Liver (tissue), 9 donors: Measurements from ENCODE around the gene TRIM72. TPM values are rescaled to one million over a fixed set of nuclear protein-coding genes. Genes with fewer than 3 reads are reported as not detected.

Source experiments
- DNase-seq: peaks from one replicate; pipeline ENCODE4 v3.0.0-alpha.2; 2017; ENCODE audit warnings: low spot score
- H3K27ac ChIP-seq, 2 donors: one replicate each; pipeline ENCODE4 v1.7.0; 2013; ENCODE audit warnings: inconsistent platforms in 2 of 2, low read length in 2 of 2, control low read depth in 1 of 2, low read depth in 1 of 2, mild to moderate bottlenecking in 1 of 2
- H3K27me3 ChIP-seq, 4 donors: one replicate each; pipeline versions ENCODE4 v1.6.1 to v1.7.0; 2013; ENCODE audit warnings: low read length in 3 of 4, inconsistent platforms in 1 of 4, mild to moderate bottlenecking in 1 of 4, moderate library complexity in 1 of 4; ENCODE audit not compliant: control insufficient read depth in 4 of 4, insufficient read depth in 4 of 4
- H3K36me3 ChIP-seq, 4 donors: one replicate each; pipeline versions ENCODE4 v1.6.1 to v1.7.0; 2013; ENCODE audit warnings: low read length in 3 of 4, mild to moderate bottlenecking in 3 of 4, low read depth in 1 of 4, moderate library complexity in 1 of 4; ENCODE audit not compliant: control insufficient read depth in 4 of 4, insufficient read depth in 3 of 4
- H3K4me1 ChIP-seq, 4 donors: one replicate each; pipeline versions ENCODE4 v1.6.1 to v1.7.0; 2013; ENCODE audit warnings: low read length in 3 of 4, mild to moderate bottlenecking in 3 of 4, moderate library complexity in 1 of 4; ENCODE audit not compliant: control insufficient read depth in 4 of 4, insufficient read depth in 4 of 4
- H3K4me3 ChIP-seq, 3 donors: one replicate each; pipeline versions ENCODE4 v1.6.1 to v1.7.0; 2013; ENCODE audit warnings: low read length in 3 of 3, control low read depth in 1 of 3, low read depth in 1 of 3, mild to moderate bottlenecking in 1 of 3
- H3K9ac ChIP-seq, 2 donors: one replicate each; pipeline ENCODE4 v1.7.0; 2013; ENCODE audit warnings: low read length in 2 of 2, mild to moderate bottlenecking in 2 of 2, moderate library complexity in 2 of 2, control low read depth in 1 of 2, low read depth in 1 of 2
- H3K9me3 ChIP-seq, 4 donors: one replicate each; pipeline versions ENCODE4 v1.6.1 to v1.7.0; 2013; ENCODE audit warnings: low read length in 3 of 4; ENCODE audit not compliant: control insufficient read depth in 4 of 4
- ATF3 ChIP-seq: IDR thresholded peaks from 2 replicates; pipeline ENCODE4 v1.6.1; 2016; ENCODE audit warnings: antibody characterized with exemption
- CTCF ChIP-seq: fragments of 150-350 bp; IDR thresholded peaks from 2 replicates; pipeline ENCODE4 v1.5.1; 2017; ENCODE audit warnings: improper control_type of control experiment, low read depth, low read length; ENCODE audit not compliant: missing input control
- EGR1 ChIP-seq, 2 donors: IDR thresholded peaks; 2 replicates each; pipeline ENCODE4 v1.6.1; 2016 to 2018; ENCODE audit warnings: antibody characterized with exemption in 2 of 2, low read depth in 2 of 2
- FOXA1 ChIP-seq: IDR thresholded peaks from 2 replicates; pipeline ENCODE4 v1.6.1; 2016; ENCODE audit warnings: antibody characterized with exemption
- FOXA2 ChIP-seq: IDR thresholded peaks from 2 replicates; pipeline ENCODE4 v1.6.1; 2016; ENCODE audit warnings: antibody characterized with exemption
- GABPA ChIP-seq, 2 donors: IDR thresholded peaks in 1 of 2; conservative IDR thresholded peaks in 1 of 2; 2 replicates each; pipeline ENCODE4 v1.6.1; 2016; ENCODE audit warnings: antibody characterized with exemption in 2 of 2, mild to moderate bottlenecking in 1 of 2, moderate library complexity in 1 of 2
- HNF4A ChIP-seq, 2 donors: conservative IDR thresholded peaks; 2 replicates each; pipeline ENCODE4 v1.6.1; 2016; ENCODE audit warnings: antibody characterized with exemption in 2 of 2, mild to moderate bottlenecking in 2 of 2
- HNF4G ChIP-seq: IDR thresholded peaks from 2 replicates; pipeline ENCODE4 v1.6.1; 2016; ENCODE audit warnings: antibody characterized with exemption
- JUND ChIP-seq, 2 donors: IDR thresholded peaks; 2 replicates each; pipeline ENCODE4 v1.6.1; 2016; ENCODE audit warnings: antibody characterized with exemption in 2 of 2
- MAX ChIP-seq: IDR thresholded peaks from 2 replicates; pipeline ENCODE4 v1.6.1; 2016; ENCODE audit warnings: antibody characterized with exemption
- NR2F2 ChIP-seq: IDR thresholded peaks from 2 replicates; pipeline ENCODE4 v1.6.1; 2016; ENCODE audit warnings: antibody characterized with exemption
- RAD21 ChIP-seq, 2 donors: IDR thresholded peaks; 2 replicates each; pipeline ENCODE4 v1.6.1; 2016; ENCODE audit warnings: antibody characterized with exemption in 2 of 2, mild to moderate bottlenecking in 2 of 2
- REST ChIP-seq: IDR thresholded peaks from 2 replicates; pipeline ENCODE4 v1.6.1; 2016; ENCODE audit warnings: antibody characterized with exemption, mild to moderate bottlenecking
- RXRA ChIP-seq, 2 donors: IDR thresholded peaks; 2 replicates each; pipeline ENCODE4 v1.6.1; 2017 to 2018; ENCODE audit warnings: antibody characterized with exemption in 2 of 2, mild to moderate bottlenecking in 1 of 2
- SP1 ChIP-seq: IDR thresholded peaks from 2 replicates; pipeline ENCODE4 v1.6.1; 2018; ENCODE audit warnings: antibody characterized with exemption, mild to moderate bottlenecking
- TAF1 ChIP-seq: conservative IDR thresholded peaks from 2 replicates; pipeline ENCODE4 v1.6.1; 2016; ENCODE audit warnings: antibody characterized with exemption, mild to moderate bottlenecking
- YY1 ChIP-seq: IDR thresholded peaks from 2 replicates; pipeline ENCODE4 v1.6.1; 2016; ENCODE audit warnings: antibody characterized with exemption, mild to moderate bottlenecking
- ZBTB33 ChIP-seq: IDR thresholded peaks from 2 replicates; pipeline ENCODE4 v1.6.1; 2016; ENCODE audit warnings: antibody characterized with exemption
- WGBS: extraction: QIAGEN DNeasy Blood & Tissue Kit; methylation state at CpG from one replicate; pipeline ENCODE4 v1.1.7; 2013; 5-methylcytosine and 5-hydroxymethylcytosine counted together
- polyA plus RNA-seq, 2 donors: library from polyadenylated mRNA; stranded (reverse) in 1 of 2; unstranded in 1 of 2; fragments of 200-250 nt in 1 of 2; fragments of >200 nt in 1 of 2; fragmentation: Nextera tagmentation in 1 of 2; extraction: Ambion mirVana in 1 of 2; gene quantifications; one replicate each; pipeline versions ENCODE4 v1.2.1 to v1.2.3, GENCODE V29; 2013 to 2015
- total RNA-seq, 2 donors: library from RNA; depleted of rRNA; stranded (reverse); fragments of >200 nt; gene quantifications; one replicate each; pipeline ENCODE4 v1.2.3, GENCODE V29; 2014
- donor health status: healthy.
- donor health status: healthy.
- donor health status: healthy.
- donor health status: healthy.
- donor health status: healthy.

Gene TRIM72
- total and polyA plus RNA-seq, 4 donors = under 0.01 to 0.10 (median 0.02) TPM; not detected in 1

- no peaks in the 10 kb centered on the region for H3K9me3 ChIP-seq
- H3K4me3 ChIP-seq = no peak overlapping the region
- no peak for TF ChIP-seq GABPA (IDR thresholded peaks at IDR 0.05 in 1 of 2, conservative IDR thresholded peaks at IDR 0.05 in 1 of 2)
- no peak for TF ChIP-seq RXRA (IDR thresholded peaks at IDR 0.05)
- no peak for TF ChIP-seq HNF4G
- no peak for TF ChIP-seq EGR1 (IDR thresholded peaks at IDR 0.05; ENCODE audit: low read depth in 2 of 2)
- TF ChIP-seq FOXA1 = no peak
- TF ChIP-seq NR2F2 = no peak
- TF ChIP-seq ZBTB33 = no peak
- no peak overlapping the region for H3K9ac ChIP-seq
- 91% methylated on average over 3 of the region's 3 CpGs for WGBS
- H3K4me1 ChIP-seq = no peaks in the 10 kb centered on the region
- no peak overlapping the region for H3K27ac ChIP-seq
- H3K36me3 ChIP-seq = no peaks in the 10 kb centered on the region
- no peak for DNase-seq
- no peaks in the 10 kb centered on the region for H3K27me3 ChIP-seq
Observed at GRCh38 chr16:31246296-31246695, 32.4 kb downstream of the TRIM72 start.

- Histone ChIP-seq H3K4me3 (no peak overlapping the region), H3K27me3 (no peaks in the 10 kb centered on the region), H3K27ac (no peak overlapping the region), H3K9me3 (no peaks in the 10 kb centered on the region), H3K4me1 (no peaks in the 10 kb centered on the region), H3K9ac (no peak overlapping the region), H3K36me3 (no peaks in the 10 kb centered on the region)
- WGBS = 76% methylated on average over 5 of the region's 5 CpGs
- no peak for DNase-seq
- TF ChIP-seq FOXA1 (no peak), RAD21 (IDR thresholded peaks at IDR 0.05) (no peak), MAX (no peak), HNF4A (conservative IDR thresholded peaks at IDR 0.05) (no peak), NR2F2 (no peak), ATF3 (no peak), REST (no peak), GABPA (IDR thresholded peaks at IDR 0.05 in 1 of 2, conservative IDR thresholded peaks at IDR 0.05 in 1 of 2) (no peak), ZBTB33 (no peak), RXRA (IDR thresholded peaks at IDR 0.05) (no peak), EGR1 (IDR thresholded peaks at IDR 0.05; ENCODE audit: low read depth in 2 of 2) (no peak), TAF1 (no peak), JUND (IDR thresholded peaks at IDR 0.05) (no peak), CTCF (no peak), SP1 (no peak), YY1 (no peak), FOXA2 (no peak), HNF4G (no peak)
Observed at GRCh38 chr16:31248344-31248743, 34.4 kb downstream of the TRIM72 start.
